Measurements from ENCODE around the gene CDH23.

GRCh38 chr10:71611709-71612422 lies 215.1 kb downstream of the CDH23 start:
- no peak for TF ChIP-seq POLR2A (IDR thresholded peaks at IDR 0.05)
- TF ChIP-seq CTCF (IDR thresholded peaks at IDR 0.05) = no peak
